Adrenal gland (tissue), 5 donors: ENCODE results near the gene CALCR.

Source experiments
- CTCF ChIP-seq, 6 experiments: fragments of 450-650 bp in 4 of 6; fragments of 200-600 bp in 2 of 6; sonication (generic) in 1 of 6; IDR thresholded peaks; 1 replicate in 5 of 6; 2 replicates in 1 of 6; pipeline versions ENCODE4 v1.5.1 to v1.8.0; 2016 to 2021; ENCODE audit warnings: antibody characterized with exemption in 6 of 6, mild to moderate bottlenecking in 2 of 6, moderate library complexity in 1 of 6
- POLR2A ChIP-seq, 2 donors: fragments of 450-650 bp; IDR thresholded peaks; one replicate each; pipeline ENCODE4 v1.6.1; 2017; ENCODE audit warnings: antibody characterized with exemption in 2 of 2, mild to moderate bottlenecking in 2 of 2, moderate library complexity in 1 of 2
- donor health status: DM: no; HTN: no; CAD: no.

- no peak for TF ChIP-seq CTCF (IDR thresholded peaks at IDR 0.05)
- TF ChIP-seq POLR2A (IDR thresholded peaks at IDR 0.05), result no peak
Measured at GRCh38 chr7:93471456-93471855, 103.1 kb downstream of the CALCR start.
